Mesenteric fat pad (tissue), 1 donor: ENCODE results near the gene COPE. TPM values are rescaled to one million over a fixed set of nuclear protein-coding genes. Genes with fewer than 3 reads are reported as not detected.

ENCODE experiments used
- DNase-seq: peaks from one replicate; pipeline ENCODE4 v3.0.0-alpha.2; 2020; ENCODE audit warnings: low spot score
- total RNA-seq: library from RNA; stranded (reverse); fragmentation: NEBNext Ultra II Directional; extraction: Animal tissue kit (Norgen Biotek cat#: 25700); gene quantifications from one replicate; pipeline ENCODE4 v1.2.1, GENCODE V29; 2021
- donor health status: DM: yes; HTN: yes; CAD: no.

Gene COPE
- total RNA-seq, 1 donor from 2014 or later, result 147 TPM

DNA sequence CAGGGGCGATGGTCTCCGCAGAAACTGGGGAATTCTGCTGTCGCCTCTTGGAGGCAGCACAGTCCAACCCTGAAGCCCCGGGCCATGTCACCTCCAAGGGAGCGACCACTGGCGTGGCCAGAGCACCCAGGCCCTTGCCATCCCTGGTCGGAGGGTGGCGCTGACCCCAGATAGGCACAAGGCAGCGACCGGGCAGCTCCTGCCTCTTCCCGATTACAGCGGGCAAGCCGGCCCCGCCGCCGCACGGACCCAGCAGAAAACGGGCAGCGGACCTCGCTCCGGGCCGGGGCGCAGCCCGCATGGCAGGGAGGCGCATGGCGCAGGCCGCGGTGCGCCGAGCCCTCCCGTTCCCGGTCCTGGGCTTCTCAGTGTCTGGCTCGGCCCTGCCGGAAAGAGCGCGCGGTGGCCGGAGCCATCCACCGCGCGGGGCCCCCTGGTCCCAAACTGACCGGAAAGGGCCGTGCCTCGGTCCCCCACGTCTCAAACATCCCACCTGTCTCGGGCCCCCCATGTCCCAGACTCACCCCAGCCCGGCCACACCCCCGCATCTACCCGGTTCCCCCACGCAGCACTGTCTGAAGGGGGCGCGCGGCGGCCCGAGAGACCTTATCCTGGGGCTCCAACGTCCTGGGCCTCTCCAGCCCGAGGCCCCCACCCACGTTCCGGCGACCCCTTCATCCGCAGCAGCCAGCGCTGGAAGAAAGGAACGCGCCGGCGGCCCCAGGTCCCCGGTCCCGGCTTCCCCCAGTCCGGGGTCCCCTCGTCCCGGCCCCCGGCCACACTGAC is 24.0 kb downstream of the COPE start:
- no peak for DNase-seq

DNA sequence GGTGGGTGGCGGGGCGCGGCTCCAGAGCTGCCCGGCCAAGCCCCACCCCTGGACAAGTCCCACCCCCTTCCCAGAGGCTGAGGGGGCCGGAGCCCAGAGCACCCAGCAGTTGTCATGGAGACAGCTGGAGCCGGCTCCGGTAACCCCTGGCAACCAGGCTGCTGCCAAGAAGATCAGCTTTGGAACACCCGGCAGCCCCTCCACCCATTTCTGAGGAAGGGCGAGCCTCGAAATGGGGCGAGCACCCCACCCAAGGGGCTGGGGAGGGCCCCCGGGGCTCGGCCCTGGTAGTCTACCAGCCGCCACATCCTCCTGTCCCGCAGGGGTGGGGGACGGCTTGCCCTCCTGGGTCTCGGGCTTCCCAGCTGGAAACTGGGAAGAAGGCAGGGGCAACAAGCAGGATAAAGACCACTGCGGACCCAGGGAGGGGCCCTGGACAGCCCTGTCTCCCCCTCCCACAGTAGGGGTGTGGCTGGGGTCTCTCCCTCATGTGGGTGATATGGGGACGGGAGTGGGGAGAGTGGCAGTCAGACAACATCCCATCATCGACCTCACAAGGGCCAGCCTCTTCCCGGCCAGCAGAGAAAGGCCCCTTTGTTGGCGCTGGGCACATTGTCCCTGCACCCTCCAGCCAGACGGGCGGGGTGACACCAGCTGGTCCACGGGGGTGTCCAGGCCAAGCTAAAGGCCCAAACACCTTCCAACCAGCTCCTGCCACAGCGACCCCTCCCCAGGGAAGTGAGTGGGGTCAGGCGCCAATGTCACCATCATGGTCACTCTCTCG is 24.7 kb downstream of the COPE start:
- DNase-seq, result no peak

DNA sequence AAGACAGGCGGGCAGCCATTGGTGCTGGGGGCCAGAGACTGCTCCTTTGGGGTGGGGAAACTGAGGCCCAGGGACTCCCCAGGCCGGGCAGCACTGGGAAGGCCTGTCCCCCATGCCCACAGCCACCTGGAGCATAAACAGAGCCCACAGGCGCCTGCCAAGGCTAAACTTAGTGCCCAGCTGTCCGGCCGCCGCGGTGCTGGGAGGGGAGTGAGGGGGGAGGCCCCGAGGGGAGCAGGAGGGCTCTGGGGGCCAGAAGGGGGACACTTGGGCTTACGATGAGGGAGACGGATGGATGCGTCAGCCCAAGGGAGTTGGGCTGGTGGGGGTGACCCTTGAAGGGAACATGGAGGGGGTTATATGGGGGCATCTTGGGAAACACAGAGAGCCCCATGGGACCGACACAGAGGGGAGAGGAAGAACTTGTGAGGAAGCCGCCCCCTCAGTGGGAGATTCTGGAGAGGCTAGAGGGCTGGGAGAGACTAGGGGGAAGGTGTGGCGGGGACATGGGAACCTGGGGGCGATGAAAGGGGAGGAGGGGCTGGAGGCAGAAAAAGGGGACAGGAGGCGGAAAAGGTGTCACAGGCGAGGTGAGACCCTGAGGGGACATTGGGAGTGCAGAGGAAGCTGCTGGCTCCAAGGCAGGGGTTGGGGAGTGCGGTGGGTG is 25.5 kb downstream of the COPE start:
- DNase-seq, result no peak

DNA sequence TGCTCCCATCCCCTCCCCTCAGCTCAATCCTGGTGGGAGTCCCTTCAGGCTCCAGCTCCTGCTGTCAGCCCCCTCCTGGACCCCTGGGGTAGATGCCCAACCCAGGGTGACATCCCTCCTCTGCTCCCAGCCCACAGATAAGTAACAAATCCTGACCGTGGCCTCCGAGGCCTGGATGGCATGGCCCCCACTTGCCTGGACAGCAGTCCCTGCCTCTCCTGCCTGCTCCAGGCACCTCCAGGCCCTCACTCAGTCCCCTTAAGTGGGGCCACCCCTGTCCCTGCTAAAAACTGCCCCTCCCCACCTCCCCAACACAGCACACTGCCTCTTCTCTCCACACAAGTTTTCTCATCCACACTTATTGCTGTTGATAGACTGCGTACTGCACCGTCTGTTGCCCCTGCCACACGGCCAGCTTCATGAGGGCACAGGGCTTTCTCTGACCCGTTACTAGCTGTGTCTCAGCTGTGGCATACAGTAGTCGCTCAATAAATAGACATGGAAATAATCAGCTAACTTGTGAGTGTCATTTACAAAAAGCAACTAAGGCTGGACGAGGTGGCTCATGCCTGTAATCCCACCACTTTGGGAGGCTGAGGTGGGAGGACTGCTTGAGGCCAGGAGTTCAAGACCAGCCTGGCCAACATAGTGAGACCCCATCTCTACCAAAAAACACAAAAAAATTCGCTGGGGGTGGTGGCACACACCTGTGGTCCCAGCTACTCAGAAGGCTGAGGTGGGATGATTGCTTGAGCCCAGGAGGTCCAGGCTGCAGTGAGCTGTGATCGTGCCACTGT is 29.0 kb downstream of the COPE start:
- no peak for DNase-seq

DNA sequence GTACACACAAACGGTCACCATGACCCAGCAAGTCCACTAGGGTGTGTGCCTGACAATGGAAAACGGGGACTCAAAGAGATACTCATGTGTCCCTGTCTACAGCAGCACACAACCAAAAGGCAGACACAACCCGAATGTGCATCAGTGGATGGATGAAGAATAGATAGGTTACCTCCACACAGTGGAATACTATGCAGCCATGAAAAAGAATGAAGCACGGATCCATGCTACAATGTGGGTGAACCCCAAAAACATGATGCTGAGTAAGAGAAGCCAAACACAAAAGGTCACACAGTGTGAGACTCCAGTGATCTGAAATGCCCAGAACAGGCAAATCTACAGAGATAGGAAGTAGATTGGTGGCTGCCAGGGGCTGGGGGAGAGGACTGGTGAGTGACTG is 32.2 kb downstream of the COPE start:
- no peak for DNase-seq

DNA sequence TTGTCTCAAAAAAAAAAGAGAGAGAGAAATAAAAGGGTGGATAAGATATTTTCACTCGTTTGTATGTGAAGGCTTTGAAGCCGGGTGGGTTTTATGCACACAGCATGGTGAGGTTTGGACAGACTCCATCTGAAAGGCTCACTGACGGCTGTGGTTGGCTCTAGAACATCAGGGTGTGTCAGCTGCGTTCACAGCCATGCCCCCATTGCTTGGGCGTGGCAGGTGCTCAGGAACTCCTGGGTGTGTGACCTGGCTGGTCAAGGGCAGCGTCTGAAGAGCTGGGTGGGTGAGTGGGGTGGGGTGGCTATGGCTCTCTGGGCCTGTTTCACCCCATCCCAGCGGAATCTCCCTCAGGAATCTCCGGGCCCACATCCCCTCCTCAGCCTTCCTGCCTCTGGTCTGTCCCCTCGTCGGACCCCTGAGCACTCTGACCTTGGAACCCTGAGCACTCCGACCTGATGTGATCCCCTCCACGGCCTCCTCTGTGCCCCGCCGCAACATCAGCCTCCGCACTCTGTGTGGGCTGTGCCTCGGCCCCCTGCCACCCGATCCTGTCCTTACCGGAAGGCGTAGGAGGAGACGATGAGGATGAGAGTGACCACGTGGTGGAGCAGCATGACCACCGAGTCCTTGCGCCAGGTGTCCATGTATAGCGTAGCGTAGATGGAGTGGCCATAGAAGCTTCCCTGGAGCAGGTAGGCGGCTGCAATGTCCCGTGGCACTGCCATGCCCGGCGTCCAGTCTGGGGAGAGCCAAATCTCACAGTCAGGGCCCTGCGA is 35.5 kb downstream of the COPE start:
- no peak for DNase-seq

DNA sequence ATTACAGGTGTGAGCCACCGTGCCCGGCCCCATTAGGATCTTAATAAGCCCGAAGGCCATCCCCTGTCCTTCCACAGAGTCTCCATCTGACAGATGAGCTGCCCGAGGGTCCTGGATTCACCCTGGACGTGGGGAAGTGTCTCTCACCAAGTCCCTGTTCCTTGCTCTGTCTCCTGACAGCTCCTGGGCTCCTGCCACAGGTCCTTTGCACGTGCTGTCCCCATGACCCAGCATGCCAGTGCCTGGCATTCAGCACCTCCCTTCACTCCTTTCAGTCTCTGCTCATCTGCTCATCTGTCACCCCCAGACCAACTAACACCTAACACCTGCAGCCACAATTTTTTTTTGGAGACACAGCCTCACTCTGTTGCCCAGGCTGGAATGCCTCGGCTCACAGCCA is 37.7 kb downstream of the COPE start:
- no peak for DNase-seq

DNA sequence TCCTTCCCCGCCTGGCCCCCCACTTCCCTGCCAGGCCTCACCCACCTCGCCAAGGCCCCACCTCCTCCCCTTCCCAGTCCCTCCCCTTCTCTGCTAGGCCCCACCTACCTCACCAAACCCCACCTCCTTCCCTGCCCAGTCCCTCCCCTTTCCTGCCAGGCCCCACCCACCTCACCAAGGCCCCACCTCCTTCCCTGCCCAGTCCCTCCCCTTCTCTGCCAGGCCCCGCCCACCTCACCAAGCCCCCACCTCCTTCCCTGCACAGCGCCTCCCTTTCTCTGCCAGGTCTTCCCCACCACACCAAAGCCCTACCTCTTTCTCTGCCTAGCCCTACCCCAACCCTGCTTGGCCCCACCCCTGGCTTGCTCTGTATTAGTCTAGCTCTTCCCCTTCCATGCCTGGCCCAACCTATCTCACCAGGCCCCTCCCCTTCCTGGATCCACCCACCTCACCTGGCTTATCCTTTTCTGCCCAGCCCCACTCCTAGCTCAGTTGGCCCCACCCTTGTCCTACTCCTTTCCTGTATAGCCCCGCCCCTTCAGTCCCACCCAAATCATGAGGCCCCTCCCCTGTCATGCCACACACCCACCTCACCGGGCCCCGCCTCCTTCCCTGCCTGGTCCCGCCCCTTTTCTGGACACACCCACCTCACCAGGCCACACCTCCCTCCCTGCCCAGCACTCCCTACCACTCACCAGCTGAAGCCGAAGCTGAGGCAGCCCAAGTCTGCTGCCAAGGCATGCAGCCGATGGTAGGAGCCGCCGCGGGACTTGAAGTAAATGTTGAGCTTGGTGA is 39.4 kb downstream of the COPE start:
- no peak for DNase-seq

DNA sequence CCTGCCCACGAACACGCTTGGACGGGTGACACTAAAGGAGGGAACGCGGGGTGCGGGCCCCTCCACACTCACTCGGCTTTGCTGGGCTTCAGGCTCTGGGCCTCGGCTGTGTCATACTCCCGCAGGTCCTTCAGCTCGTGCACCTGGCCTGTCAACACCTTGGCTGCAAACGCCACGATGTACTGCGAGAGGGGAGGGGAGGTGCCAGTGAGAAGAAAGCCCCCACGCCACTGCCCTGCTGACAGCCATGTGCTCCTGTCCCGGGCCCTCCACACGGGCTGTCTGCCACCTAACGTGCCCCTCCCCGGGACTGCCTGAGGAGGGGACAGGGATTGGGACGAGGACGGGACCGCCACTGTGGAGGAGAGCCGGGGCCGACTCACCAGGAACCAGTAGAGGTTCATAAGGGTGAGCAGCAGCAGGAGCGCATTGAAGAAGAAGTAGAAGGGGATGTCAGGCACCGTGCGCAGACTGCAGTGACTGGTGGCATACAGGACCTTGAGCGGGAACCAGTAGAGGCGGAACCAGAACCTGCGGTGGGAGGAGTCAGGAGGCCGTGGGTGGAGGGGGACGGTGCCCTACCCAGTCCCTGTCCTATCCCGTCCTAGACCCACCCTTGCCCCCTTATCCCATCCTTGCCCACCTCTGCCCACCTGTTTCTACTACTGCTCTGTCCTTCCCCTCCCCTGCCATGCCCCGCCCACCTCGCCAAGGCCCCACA is 40.2 kb downstream of the COPE start:
- no peak for DNase-seq

DNA sequence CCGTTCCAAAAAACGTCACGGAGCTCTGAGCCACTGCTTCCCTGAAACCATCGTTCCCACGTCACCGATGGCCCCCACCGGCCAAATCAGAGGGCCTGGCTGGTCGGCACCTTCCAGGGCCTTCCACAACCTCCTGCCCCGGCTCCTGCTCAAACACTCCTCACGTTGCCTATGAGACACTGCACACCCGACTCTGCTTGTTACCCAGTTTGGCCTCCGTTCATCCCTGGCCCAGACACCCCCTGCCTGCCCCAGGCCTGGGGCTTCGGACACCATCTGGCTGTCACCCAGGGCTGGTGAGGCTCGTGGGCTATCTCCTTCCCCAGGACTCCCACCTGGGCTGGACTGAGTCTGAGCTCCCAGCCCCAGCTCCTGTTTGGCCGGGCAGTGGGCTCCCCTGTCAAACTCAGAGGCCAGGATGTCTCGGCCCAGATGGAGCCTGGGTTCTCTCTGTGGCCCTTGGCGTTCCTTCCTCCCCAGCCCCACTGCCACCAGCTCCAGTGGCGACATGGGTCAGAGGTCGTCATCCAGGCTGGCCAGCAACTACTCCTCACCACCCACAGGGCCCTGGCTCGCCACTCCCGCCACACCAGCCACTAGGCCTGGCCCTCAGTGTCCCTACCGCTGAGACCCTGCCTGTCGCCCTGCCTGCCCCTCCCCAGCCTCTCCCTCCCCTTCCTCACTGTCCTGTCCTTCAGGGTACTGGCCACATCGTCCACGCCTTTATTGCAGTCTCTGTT is 41.0 kb downstream of the COPE start:
- no peak for DNase-seq

DNA sequence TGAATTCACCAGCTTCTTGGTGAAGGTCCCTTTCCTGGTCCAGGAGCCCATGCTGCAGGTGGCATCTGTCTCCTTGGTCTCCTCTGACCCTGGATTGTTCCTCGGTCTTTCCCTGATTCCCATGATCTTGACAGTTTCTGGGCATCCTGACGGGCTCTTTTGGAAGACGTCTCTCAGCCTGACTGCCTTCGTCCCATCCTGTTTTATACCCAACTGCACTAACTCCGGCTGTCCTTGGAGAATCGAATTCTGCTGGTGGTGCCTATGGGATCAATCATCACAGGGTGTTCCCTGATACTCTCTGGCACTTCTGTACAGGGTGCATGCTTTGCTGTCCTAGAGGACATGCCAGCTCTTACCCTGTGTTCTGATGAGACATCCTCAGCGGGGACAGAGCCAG is 42.3 kb downstream of the COPE start:
- DNase-seq, result no peak

DNA sequence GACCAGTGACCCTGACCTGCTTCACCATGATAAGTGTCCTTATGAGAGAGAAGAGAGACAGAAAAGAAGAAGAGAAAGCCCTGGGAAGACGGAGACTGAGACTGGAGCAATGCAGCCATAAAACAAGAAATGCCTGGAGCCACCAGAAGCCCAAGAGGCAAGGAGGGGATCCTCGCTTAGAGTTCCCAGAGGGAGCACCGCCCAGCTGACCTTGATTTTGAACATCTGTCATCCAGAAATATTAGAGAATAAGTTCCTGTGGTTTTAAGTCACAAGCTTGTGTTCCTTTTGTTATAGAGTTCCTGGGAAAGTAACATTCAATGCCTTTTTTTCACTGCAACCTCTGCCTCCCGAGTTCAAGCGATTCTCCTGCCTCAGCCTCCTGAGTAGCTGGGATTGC is 43.5 kb downstream of the COPE start:
- no peak for DNase-seq

DNA sequence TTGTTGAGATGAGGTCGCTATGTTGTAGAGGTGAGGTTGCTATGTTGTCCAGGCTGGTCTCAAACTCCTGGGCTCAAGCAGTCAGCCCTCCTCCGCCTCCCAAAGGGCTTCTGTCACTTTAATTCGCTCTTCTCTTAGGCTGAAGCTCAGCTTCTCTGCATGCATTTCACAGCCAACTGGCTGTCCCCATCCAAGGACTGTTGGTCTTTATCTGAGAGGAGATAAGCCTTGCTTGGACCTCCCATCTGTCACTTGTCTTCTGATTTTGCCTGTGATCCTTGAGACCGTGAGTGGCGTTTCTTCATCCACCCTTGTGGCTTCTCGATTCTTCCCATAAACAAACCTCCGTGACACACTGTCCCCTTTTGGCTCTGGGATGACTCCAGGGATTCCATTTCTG is 47.6 kb downstream of the COPE start:
- DNase-seq, result no peak

DNA sequence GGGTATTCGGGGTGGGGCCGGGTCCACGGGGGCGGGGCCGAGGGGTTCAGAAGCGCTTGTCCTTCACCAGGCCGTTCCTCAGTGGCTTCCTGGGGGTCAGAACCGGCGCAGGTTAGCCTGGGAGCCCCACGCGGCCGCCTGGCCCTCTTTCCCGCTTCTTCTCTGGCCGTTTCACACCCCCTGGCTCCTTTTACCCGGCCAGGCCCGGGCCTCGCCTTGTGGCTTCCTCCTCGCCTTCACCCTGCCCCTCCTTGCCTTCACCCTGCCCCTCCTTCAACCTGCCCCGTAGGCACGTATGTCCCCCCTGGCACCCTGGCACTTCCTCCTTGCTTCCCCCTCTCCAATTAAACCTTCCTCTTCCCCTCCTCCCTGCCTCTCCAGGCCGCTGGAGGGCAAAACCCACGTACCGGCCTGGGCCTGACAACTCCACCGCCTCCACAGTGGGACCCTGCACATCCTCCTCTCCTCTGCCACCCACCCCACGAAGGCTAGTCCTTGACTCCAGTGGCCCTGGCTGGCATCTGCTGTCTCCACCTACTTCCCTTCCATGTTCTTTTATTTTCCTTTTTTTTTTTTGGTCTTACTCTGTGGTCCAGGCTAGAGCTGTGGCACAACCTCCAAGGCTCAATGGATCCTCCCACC is 48.5 kb downstream of the COPE start:
- no peak for DNase-seq

DNA sequence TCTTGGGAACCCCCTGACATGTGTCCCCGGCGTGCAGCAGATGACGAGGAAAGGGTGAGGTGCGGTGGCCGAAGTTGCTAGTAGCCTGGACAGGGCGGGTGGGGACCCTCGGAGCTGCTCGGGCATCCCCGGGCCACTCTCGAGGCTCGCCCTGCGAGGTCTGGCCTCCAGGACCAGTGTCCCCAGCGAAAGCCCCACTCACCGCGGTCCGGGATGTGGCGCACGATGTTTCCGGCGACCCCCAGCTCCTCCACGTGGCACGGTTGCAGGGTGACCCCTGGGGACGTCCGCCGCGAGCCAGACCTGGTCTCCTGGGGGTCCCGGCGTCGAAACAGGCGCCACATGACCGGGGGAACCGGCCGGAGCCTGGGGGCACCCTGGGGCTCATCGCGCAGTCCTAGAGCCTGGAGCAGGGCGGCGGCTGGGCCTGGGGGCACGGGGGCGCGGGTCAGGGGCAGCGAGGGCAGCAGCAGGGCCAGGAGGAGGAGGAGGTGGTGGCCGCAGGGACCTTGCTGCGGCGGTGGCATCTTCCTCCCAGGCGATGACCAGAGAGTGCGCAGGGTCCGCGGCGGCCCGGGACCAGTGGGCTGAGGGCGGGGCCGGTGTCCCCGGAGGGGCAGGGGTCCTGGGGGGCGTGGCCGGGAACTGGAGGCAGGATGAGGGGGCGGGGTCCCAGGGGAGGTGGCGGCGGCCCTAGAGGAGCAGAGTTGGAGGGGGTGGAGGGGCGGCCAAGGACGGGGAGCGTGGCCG is 49.2 kb downstream of the COPE start:
- no peak for DNase-seq

DNA sequence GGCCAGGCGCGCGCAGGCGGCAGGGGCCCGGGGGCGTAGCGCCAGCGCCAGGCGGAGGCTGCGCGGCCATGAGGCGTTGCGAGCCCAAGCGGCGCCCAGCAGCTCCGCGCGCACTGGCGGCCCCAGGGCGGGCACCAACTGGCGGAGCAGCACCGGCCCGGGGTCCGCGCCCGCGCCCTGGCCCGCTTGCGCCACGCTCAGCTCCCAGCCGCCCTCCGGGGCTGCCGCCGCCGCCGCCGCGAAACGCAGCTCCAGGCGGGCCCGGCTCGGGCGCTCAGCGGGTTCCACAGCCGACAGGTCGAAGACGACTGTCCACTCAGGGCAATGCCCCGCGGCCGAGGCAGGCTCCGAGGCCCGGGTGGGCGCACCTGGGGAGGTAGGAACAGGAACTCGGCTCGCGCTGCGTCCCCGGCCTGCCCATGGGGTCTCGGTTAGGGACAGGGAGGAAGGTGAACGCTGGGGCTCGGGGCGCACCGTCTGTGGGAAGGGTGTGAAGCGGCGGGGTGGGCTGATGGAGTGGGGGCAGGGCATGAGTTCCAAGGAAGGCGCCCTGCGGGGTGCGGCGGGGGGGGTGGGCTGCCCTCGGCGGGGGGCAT is 50.1 kb downstream of the COPE start:
- DNase-seq, result no peak
